CD4-positive, alpha-beta T cell treated with Interleukin-21 for 1 hour (primary cell): Measurements from ENCODE around the gene IFNA4.
A peak's percentile ranks its signal among the peaks of the same experiment; 100 is the strongest.

Source experiments
- DNase-seq: peaks from one replicate; pipeline ENCODE4 v3.0.0-alpha.2; 2020

IFNA4 gene

DNA sequence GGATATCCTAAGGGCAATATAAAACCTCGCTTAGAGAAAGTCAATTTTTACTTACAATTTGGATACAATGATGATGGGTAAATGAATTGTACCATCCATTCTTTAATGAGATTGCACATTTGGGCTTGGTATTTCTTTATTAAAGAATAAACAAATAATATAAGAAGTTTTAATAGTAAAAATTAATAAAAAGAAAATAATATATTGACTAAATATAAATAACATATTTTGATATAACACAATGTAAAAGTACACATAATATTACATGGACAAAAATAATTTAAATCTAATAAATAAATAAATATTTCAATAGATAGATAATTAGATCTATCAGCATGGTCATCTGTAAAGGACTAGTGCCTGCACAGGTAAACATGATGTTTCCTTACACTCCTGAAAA is 21.9 kb downstream of the IFNA4 start:
- DNase-seq: no peak

DNA sequence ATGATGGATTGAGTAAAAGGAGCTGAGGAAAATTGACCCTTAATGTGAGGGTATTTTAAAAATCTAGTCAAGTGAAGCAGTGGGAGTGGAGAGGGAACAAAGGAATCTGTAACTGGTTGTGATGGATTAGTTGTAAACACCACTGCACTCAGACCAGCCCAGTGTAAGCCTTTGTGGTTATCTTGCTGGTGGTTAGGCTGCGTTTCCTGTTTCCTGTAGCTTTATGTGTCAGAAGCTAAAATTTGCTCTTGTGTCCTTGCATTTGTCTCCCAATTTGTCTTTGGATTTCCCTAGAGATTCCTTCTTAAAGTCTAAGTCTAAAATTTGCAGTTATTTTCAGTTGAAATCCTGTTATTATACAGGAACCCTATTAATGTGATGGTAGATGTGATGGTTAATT is 27.2 kb downstream of the IFNA4 start:
- peak; percentile 56 for DNase-seq

DNA sequence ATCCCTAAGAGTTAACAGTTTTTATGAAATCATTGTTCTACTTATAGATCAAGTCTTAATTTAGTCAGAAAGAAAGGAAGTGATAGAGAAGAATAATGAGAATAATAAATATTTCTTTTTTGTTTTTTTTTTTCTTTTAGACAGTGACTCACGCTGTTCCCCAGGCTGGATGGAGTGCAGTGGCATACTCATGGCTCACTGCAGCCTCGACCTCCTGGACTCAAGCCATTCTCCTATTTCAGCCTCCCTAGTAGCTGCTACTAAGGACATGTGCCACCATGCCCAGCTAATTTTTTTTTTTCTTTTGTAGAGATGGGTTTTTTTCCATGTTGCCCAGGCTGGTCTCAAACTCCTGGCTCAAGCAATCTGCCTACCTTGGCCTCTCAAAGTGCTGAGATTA is 31.9 kb downstream of the IFNA4 start:
- no peak for DNase-seq

DNA sequence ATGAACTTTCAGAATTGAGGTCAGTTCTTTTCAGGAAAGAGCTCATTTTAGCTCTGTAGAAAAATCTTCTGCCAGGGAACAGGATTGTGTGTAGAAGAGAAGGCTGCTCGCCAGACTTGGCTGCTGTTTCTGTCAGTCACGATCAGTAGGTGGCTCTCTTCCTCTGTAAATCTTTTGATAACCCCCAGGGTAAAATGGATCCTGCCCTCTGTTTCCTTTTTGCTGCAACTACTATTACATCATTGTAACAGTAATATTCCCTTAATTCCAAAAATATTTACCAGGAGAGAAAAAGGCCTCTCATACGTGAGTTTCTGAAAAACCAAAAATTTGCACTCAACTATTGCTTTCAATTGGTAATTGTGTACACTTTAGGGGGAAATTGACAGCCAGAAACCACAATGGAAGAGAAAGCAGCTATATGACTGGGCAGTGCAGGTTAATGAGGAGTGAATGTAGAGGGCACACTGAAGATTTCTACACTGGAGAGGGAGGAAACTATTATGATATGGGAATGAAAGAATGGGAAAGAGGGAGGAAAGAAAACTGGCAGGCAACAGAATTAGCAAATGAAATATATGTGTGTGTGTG is 33.3 kb downstream of the IFNA4 start:
- DNase-seq: peak; percentile 43

DNA sequence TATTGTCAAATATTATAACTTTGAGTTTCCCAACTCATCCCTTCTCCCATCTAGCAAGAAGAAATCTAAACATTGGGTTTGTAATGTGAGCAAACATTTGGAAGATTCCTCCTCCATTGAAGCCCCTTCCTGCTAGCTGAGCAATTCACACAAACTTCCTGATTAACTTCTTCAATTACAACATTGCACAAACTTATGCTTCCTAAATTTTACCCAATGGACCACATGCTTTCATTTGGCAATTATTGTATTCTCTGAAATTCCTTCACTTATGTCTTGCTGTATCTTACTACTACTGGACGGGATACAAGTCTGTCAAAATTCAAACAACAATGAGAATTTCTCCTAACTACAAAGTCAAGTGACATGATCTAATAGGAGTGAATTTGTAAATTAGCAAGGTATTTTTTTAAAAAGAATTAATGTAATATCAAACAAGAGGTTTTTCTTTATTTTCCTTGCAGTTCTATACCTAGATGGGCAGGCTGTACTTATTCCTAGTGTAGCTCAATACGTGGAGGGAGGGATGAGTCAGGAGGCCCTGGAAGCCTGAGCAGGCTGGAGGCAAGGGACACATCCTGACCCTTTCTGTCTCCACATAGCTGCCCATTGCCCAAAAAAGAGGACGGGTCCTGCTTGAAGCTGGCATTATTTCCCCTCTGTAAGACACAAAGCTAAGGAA is 33.9 kb downstream of the IFNA4 start:
- DNase-seq: no peak

DNA sequence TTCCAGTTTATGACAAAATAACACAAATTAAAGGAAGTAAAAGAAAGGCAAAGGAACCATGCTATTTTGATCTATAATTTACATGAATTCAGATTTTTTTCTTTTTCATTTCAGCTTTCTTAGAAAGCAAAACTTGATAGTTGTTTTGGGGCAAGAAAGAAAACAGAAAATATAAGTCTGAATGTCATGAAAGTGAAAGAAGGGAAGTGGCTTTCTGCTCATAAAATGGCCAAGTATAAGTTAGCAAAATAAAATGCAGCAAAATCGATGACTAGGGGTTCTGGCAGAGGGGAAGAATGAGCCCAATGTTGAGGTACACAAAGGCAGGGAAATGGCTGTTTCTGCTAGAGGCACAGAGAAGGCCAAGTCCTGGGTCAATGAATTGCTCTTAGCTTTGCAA is 42.8 kb downstream of the IFNA4 start:
- no peak for DNase-seq

DNA sequence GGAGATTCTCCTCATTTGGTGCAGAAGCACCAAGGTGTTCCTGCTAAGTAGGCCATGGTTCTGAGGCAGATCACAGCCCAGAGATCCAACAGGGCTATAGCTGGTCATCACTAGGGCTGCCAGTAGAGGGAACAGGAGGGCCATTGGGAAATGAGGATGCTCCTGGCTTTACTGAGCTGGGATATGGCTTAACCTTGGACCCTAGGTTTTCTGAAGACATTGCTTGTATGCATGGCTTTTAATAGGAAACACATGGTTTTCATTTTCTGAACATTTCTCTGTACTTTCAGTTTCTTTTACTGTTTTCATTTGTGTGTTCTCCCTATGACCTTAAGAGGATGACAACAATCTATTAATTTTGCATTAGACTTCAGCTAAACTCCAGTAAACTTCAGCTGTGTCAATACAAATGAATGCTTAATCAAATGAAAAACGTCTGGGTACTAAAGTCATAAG is 45.9 kb downstream of the IFNA4 start, which contains the start of gene IFNW1:
Gene IFNW1 (minus strand): TSS at position 406 of the 456 bp plus-strand sequence. CDS start 262 bp downstream, at position 144.
- DNase-seq: no peak

DNA sequence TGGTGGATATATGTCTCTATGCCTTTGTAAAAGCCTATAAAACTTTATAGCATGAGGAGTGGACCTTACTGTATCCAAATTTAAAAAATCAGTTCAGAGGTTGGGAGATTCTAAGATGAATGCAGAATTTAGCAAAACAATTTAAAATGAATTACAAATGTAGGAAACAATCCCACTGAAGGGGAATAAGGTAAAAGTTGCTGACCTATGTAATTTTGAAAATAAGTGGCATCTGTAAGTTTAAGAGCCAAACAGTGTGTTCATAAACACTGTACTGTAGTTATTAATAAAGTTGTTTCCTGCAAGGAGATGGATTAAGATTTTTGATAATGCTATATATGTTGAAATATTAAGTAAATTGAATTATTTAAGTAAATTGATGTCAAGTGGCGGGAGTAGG is 50.4 kb downstream of the IFNA4 start:
- no peak for DNase-seq
